Measurements from ENCODE around the gene TPST1.

- no peak for TF ChIP-seq CTCF (conservative IDR thresholded peaks at IDR 0.05)
- no peak for TF ChIP-seq EZH2 (IDR thresholded peaks at IDR 0.05; ENCODE audit: low read depth)
Observed at GRCh38 chr7:66216687-66217086, 11.6 kb downstream of the TPST1 start.

All from PC-9 (cell line).